MM.1S (cell line): ENCODE results near the gene XYLT2.

ENCODE experiments used
- EZH2 ChIP-seq: fragments of 300-600 bp; sonication (generic); optimal IDR thresholded peaks from 2 replicates; pipeline ENCODE3; 2017; ENCODE audit warnings: low read depth, mild to moderate bottlenecking, antibody characterized with exemption, low read length, mixed read lengths
- TF ChIP-seq, protein P1 (sequence below): fragments of 300-600 bp; sonication (generic); IDR thresholded peaks from 2 replicates; pipeline ENCODE4 v1.5.1; 2016; ENCODE audit warnings: antibody characterized with exemption, low read length, mixed read lengths

DNA sequence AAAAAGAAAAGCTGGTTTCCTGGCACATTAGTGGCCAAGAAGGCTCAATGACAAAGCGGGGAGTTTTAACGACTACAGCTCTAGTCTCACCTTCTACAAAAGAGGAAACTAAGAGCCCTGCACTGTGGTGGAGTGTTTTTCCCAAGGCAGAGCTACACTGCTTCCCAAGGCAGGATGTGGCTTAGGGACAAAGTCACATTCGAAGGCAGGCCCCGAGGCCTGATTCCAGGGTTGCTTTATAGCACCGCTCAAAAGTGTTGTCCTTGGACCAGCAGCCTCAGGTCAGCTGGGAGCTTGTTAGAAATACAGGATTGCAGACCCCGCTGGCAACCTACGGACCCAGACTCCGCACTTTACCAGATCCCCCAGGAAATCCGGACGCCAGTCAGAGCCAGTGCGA is 47.9 kb upstream of the XYLT2 start:
- TF ChIP-seq, protein P1, sequence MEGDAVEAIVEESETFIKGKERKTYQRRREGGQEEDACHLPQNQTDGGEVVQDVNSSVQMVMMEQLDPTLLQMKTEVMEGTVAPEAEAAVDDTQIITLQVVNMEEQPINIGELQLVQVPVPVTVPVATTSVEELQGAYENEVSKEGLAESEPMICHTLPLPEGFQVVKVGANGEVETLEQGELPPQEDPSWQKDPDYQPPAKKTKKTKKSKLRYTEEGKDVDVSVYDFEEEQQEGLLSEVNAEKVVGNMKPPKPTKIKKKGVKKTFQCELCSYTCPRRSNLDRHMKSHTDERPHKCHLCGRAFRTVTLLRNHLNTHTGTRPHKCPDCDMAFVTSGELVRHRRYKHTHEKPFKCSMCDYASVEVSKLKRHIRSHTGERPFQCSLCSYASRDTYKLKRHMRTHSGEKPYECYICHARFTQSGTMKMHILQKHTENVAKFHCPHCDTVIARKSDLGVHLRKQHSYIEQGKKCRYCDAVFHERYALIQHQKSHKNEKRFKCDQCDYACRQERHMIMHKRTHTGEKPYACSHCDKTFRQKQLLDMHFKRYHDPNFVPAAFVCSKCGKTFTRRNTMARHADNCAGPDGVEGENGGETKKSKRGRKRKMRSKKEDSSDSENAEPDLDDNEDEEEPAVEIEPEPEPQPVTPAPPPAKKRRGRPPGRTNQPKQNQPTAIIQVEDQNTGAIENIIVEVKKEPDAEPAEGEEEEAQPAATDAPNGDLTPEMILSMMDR: no peak
- TF ChIP-seq EZH2: no peak
